ENCODE results near the gene MYLK4. TPM values are rescaled to one million over a fixed set of nuclear protein-coding genes. Genes with fewer than 3 reads are reported as not detected.

Gene MYLK4
- total RNA-seq, 1 donor from 2014 or later = 0.42 TPM

DNA sequence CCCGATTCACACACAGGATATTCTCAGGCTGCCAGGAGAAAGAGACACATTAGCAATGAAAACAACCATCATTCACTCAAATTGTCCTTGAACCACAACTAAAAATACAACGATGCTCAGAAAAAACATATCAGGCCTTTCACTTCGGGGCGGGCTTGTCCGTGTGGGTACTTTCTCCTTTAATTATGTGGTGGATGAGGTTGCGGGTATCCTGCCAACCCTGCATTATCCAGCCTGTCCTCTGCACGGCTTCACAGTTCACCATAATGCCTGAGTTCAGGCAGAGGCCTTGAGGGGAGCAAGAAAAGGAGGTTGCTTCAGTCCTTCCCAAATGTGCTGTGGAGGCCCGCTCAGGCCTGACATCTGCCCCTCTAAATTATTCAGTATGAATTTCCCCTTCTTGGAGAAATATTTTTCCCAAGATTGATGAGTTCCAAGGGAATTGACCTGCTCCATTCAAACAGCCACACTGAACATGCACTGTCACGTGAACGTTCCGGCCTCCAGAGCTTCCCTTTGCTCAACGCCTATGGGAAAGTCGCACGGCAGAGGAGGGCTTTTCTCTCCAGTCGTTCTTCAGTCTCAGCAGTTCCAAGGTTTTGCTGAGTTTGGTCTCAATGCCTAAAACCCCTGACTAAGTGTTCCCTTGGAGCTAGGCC lies 70.3 kb downstream of the MYLK4 start:
- Histone ChIP-seq H3K4me3 (ENCODE audit: low read depth, low read length) (no peak overlapping the region), H3K27me3 (ENCODE audit: control insufficient read depth, insufficient read depth, low read length) (no peaks in the 10 kb centered on the region), H3K36me3 (ENCODE audit: control insufficient read depth, insufficient read depth, low read length) (no peaks in the 10 kb centered on the region)
- TF ChIP-seq, protein P1, sequence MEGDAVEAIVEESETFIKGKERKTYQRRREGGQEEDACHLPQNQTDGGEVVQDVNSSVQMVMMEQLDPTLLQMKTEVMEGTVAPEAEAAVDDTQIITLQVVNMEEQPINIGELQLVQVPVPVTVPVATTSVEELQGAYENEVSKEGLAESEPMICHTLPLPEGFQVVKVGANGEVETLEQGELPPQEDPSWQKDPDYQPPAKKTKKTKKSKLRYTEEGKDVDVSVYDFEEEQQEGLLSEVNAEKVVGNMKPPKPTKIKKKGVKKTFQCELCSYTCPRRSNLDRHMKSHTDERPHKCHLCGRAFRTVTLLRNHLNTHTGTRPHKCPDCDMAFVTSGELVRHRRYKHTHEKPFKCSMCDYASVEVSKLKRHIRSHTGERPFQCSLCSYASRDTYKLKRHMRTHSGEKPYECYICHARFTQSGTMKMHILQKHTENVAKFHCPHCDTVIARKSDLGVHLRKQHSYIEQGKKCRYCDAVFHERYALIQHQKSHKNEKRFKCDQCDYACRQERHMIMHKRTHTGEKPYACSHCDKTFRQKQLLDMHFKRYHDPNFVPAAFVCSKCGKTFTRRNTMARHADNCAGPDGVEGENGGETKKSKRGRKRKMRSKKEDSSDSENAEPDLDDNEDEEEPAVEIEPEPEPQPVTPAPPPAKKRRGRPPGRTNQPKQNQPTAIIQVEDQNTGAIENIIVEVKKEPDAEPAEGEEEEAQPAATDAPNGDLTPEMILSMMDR (IDR thresholded peaks at IDR 0.05; ENCODE audit: insufficient read depth, low read length, poor library complexity, severe bottlenecking) = no peak
- no peak for DNase-seq (ENCODE audit: low read depth)

- no peak for DNase-seq (ENCODE audit: low read depth)
- Histone ChIP-seq H3K36me3 (ENCODE audit: control insufficient read depth, insufficient read depth, low read length) (no peaks in the 10 kb centered on the region), H3K4me3 (ENCODE audit: low read depth, low read length) (no peak overlapping the region), H3K27me3 (ENCODE audit: control insufficient read depth, insufficient read depth, low read length) (no peaks in the 10 kb centered on the region)
- TF ChIP-seq, protein P1 (IDR thresholded peaks at IDR 0.05; ENCODE audit: insufficient read depth, low read length, poor library complexity, severe bottlenecking) = no peak
These were observed 73.6 kb downstream of the MYLK4 start for GRCh38 chr6:2677080-2677593.

DNA sequence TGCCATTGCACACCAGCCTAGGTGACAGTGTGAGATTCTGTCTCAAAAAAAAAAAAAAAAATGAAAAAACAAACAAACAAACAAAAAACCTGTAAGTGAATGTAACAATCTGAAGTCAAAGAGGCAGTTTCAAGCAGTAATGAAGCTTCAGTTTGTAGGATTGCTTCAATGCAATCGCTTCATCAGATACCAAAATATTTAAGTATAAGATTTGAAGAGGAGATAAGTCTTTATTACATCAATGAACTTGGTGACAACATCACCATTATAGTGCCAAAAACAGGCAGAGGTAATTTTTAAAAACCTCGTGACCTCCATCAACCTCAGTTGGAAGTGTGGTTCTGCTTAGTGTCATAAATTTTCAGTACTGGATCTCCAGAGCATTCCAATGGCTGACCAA lies 74.7 kb downstream of the MYLK4 start:
- DNase-seq (ENCODE audit: low read depth) = no peak
- no peak overlapping the region for H3K4me3 ChIP-seq (ENCODE audit: low read depth, low read length)
- TF ChIP-seq, protein P1 (IDR thresholded peaks at IDR 0.05; ENCODE audit: insufficient read depth, low read length, poor library complexity, severe bottlenecking) = no peak

DNA sequence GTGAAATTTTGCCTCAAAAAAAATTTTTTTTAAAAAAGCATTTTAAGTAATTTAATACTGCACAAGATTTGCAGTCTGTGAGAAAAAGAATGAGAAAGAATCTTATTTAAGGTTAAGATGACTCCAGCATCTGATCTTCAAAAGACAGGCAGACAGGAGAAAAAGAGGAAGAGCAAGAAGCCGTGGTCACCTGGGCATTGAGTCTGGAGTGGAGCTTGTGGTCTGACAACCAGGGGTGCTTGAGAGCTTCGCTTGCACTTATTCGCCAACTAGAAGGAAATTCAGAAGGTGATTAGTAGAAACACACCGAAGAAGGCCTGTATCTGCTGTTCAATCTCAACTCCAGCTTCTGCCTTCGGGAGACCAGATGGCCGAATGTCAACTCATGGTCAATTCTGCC lies 75.9 kb downstream of the MYLK4 start:
- Histone ChIP-seq H3K27me3 (ENCODE audit: control insufficient read depth, insufficient read depth, low read length) (no peaks in the 10 kb centered on the region), H3K36me3 (ENCODE audit: control insufficient read depth, insufficient read depth, low read length) (no peaks in the 10 kb centered on the region), H3K4me3 (ENCODE audit: low read depth, low read length) (no peak overlapping the region)
- DNase-seq (ENCODE audit: low read depth) = no peak
- TF ChIP-seq, protein P1 (IDR thresholded peaks at IDR 0.05; ENCODE audit: insufficient read depth, low read length, poor library complexity, severe bottlenecking) = no peak

More for the DNA sequence above, 74.7 kb downstream of the MYLK4 start:
- Histone ChIP-seq H3K27me3 (ENCODE audit: control insufficient read depth, insufficient read depth, low read length) (no peaks in the 10 kb centered on the region), H3K36me3 (ENCODE audit: control insufficient read depth, insufficient read depth, low read length) (no peaks in the 10 kb centered on the region)

GRCh38 chr6:2669067-2669700 lies 81.5 kb downstream of the MYLK4 start:
- no peak for DNase-seq (ENCODE audit: low read depth)
- TF ChIP-seq, protein P1 (IDR thresholded peaks at IDR 0.05; ENCODE audit: insufficient read depth, low read length, poor library complexity, severe bottlenecking) = no peak
- H3K4me3 ChIP-seq (ENCODE audit: low read depth, low read length) = no peak overlapping the region
- H3K27me3 ChIP-seq (ENCODE audit: control insufficient read depth, insufficient read depth, low read length) = no peaks in the 10 kb centered on the region
- no peaks in the 10 kb centered on the region for H3K36me3 ChIP-seq (ENCODE audit: control insufficient read depth, insufficient read depth, low read length)
